Urinary bladder (tissue), 4 donors: Measurements from ENCODE around the gene TBC1D21. TPM values are rescaled to one million over a fixed set of nuclear protein-coding genes. Genes with fewer than 3 reads are reported as not detected.

Experiments used
- DNase-seq: peaks from one replicate; pipeline ENCODE4 v3.0.0-alpha.2; 2015; ENCODE audit errors: extremely low spot score
- H3K27ac ChIP-seq: one replicate; pipeline ENCODE4 v1.5.1; 2013; ENCODE audit warnings: low read depth, mild to moderate bottlenecking, moderate library complexity
- H3K36me3 ChIP-seq: one replicate; pipeline ENCODE4 v1.6.1; 2013; ENCODE audit warnings: mild to moderate bottlenecking, moderate library complexity; ENCODE audit not compliant: insufficient read depth
- H3K4me1 ChIP-seq: one replicate; pipeline ENCODE4 v1.6.1; 2013; ENCODE audit warnings: mild to moderate bottlenecking, moderate library complexity; ENCODE audit not compliant: insufficient read depth
- H3K4me3 ChIP-seq: one replicate; pipeline ENCODE4 v1.5.1; 2013; ENCODE audit warnings: low read depth, low read length
- WGBS: extraction: QIAGEN DNeasy Blood & Tissue Kit; methylation state at CpG from one replicate; pipeline ENCODE4 v1.1.7; 2013; 5-methylcytosine and 5-hydroxymethylcytosine counted together
- polyA plus RNA-seq: library from polyadenylated mRNA; stranded (reverse); fragments of 200-250 nt; gene quantifications from one replicate; pipeline ENCODE4 v1.2.3, GENCODE V29; 2013
- total RNA-seq: library from RNA; depleted of rRNA; stranded (reverse); fragments of >200 nt; gene quantifications from one replicate; pipeline ENCODE4 v1.2.3, GENCODE V29; 2014
- donor health status: healthy with polysubstance abuse.
- donor health status: healthy.

TBC1D21 gene
- total and polyA plus RNA-seq, 2 donors: not detected

- DNase-seq: no peak
- H3K27ac ChIP-seq: no peak overlapping the region
- no peaks in the 10 kb centered on the region for H3K36me3 ChIP-seq
- no peak overlapping the region for H3K4me3 ChIP-seq
- WGBS: 64% methylated on average over 2 of the region's 2 CpGs
- no peaks in the 10 kb centered on the region for H3K4me1 ChIP-seq
These were observed 5.4 kb upstream of the TBC1D21 start for GRCh38 chr15:73867956-73868355.

GRCh38 chr15:73869216-73869995, 4.0 kb upstream of the TBC1D21 start:
- DNase-seq: no peak
- WGBS: 72% methylated on average over 6 of the region's 6 CpGs
- no peak overlapping the region for H3K4me3 ChIP-seq
- no peaks in the 10 kb centered on the region for H3K36me3 ChIP-seq
- H3K27ac ChIP-seq: no peak overlapping the region
- no peaks in the 10 kb centered on the region for H3K4me1 ChIP-seq

GRCh38 chr15:73870700-73871408, 2.5 kb upstream of the TBC1D21 start:
- H3K4me1 ChIP-seq: no peaks in the 10 kb centered on the region
- no peak overlapping the region for H3K4me3 ChIP-seq
- DNase-seq: no peak
- 45% methylated on average over 17 of the region's 17 CpGs for WGBS
- H3K27ac ChIP-seq: no peak overlapping the region
- H3K36me3 ChIP-seq: no peaks in the 10 kb centered on the region

- Histone ChIP-seq H3K27ac (no peak overlapping the region), H3K4me1 (no peaks in the 10 kb centered on the region), H3K4me3 (no peak overlapping the region), H3K36me3 (no peaks in the 10 kb centered on the region)
- WGBS: 79% methylated on average over 5 of the region's 5 CpGs
- DNase-seq: no peak
These were observed 1.0 kb upstream of the TBC1D21 start for GRCh38 chr15:73872346-73872745.

- H3K36me3 ChIP-seq: no peaks in the 10 kb centered on the region
- 34% methylated on average over 6 of the region's 6 CpGs for WGBS
- DNase-seq: no peak
- no peaks in the 10 kb centered on the region for H3K4me1 ChIP-seq
- no peak overlapping the region for H3K4me3 ChIP-seq
- H3K27ac ChIP-seq: no peak overlapping the region
These were observed 636 bp downstream of the TBC1D21 start for GRCh38 chr15:73873889-73874511.

- 70% methylated on average over 3 of the region's 3 CpGs for WGBS
- Histone ChIP-seq H3K4me3 (no peak overlapping the region), H3K36me3 (no peaks in the 10 kb centered on the region), H3K4me1 (no peaks in the 10 kb centered on the region), H3K27ac (no peak overlapping the region)
- no peak for DNase-seq
These were observed 6.1 kb downstream of the TBC1D21 start for GRCh38 chr15:73879426-73879825.

- no peak overlapping the region for H3K27ac ChIP-seq
- no peaks in the 10 kb centered on the region for H3K4me1 ChIP-seq
- no peak for DNase-seq
- 70% methylated on average over 12 of the region's 12 CpGs for WGBS
- no peaks in the 10 kb centered on the region for H3K36me3 ChIP-seq
- no peak overlapping the region for H3K4me3 ChIP-seq
These were observed 8.4 kb downstream of the TBC1D21 start for GRCh38 chr15:73881579-73882320.

- WGBS: 81% methylated on average over 10 of the region's 10 CpGs
- no peaks in the 10 kb centered on the region for H3K4me1 ChIP-seq
- H3K4me3 ChIP-seq: no peak overlapping the region
- H3K27ac ChIP-seq: no peak overlapping the region
- no peaks in the 10 kb centered on the region for H3K36me3 ChIP-seq
- DNase-seq: no peak
These were observed 9.5 kb downstream of the TBC1D21 start for GRCh38 chr15:73882761-73883419.

GRCh38 chr15:73884159-73884558, 10.8 kb downstream of the TBC1D21 start:
- no peaks in the 10 kb centered on the region for H3K36me3 ChIP-seq
- no peak overlapping the region for H3K4me3 ChIP-seq
- 54% methylated on average over 3 of the region's 3 CpGs for WGBS
- H3K4me1 ChIP-seq: no peaks in the 10 kb centered on the region
- no peak overlapping the region for H3K27ac ChIP-seq
- no peak for DNase-seq

- no peaks in the 10 kb centered on the region for H3K4me1 ChIP-seq
- no peak for DNase-seq
- 86% methylated on average over 9 of the region's 9 CpGs for WGBS
- H3K27ac ChIP-seq: no peak overlapping the region
- no peak overlapping the region for H3K4me3 ChIP-seq
- no peaks in the 10 kb centered on the region for H3K36me3 ChIP-seq
These were observed 12.8 kb downstream of the TBC1D21 start for GRCh38 chr15:73885954-73886700.

- DNase-seq: no peak
- 84% methylated on average over 5 of the region's 5 CpGs for WGBS
- Histone ChIP-seq H3K4me3 (no peak overlapping the region), H3K36me3 (no peaks in the 10 kb centered on the region), H3K27ac (no peak overlapping the region), H3K4me1 (no peaks in the 10 kb centered on the region)
These were observed 13.5 kb downstream of the TBC1D21 start for GRCh38 chr15:73886717-73887345.

GRCh38 chr15:73887481-73887880, 14.1 kb downstream of the TBC1D21 start:
- no peak for DNase-seq
- 82% methylated on average over 7 of the region's 7 CpGs for WGBS
- H3K27ac ChIP-seq: no peak overlapping the region
- no peaks in the 10 kb centered on the region for H3K36me3 ChIP-seq
- no peak overlapping the region for H3K4me3 ChIP-seq
- H3K4me1 ChIP-seq: no peaks in the 10 kb centered on the region
